Aorta (tissue), 5 donors: ENCODE measurements around the gene LBX1. TPM values are rescaled to one million over a fixed set of nuclear protein-coding genes. Genes with fewer than 3 reads are reported as not detected.
A peak's percentile ranks its signal among the peaks of the same experiment; 100 is the strongest.

Experiments
- ATAC-seq: fragments of 200-7000 bp; cut with Tn5 transposase; one replicate; pipeline ENCODE4 v1.9.1; 2022; ENCODE audit warnings: moderate library complexity; ENCODE audit not compliant: low FRiP score
- DNase-seq, 2 donors: peaks; one replicate each; pipeline ENCODE4 v3.0.0-alpha.2; 2020
- H3K27ac ChIP-seq, 2 donors: one replicate each; pipeline ENCODE4 v1.5.1; 2013; ENCODE audit warnings: low read length in 2 of 2, mild to moderate bottlenecking in 2 of 2, moderate library complexity in 2 of 2, control low read depth in 1 of 2, inconsistent platforms in 1 of 2, low read depth in 1 of 2
- H3K27me3 ChIP-seq, 2 donors: one replicate each; pipeline ENCODE4 v1.6.1; 2013; ENCODE audit warnings: control low read depth in 1 of 2, low read length in 1 of 2, mild to moderate bottlenecking in 1 of 2, moderate library complexity in 1 of 2; ENCODE audit not compliant: insufficient read depth in 2 of 2, control insufficient read depth in 1 of 2
- H3K36me3 ChIP-seq, 2 donors: one replicate each; pipeline ENCODE4 v1.6.1; 2013; ENCODE audit warnings: control low read depth in 1 of 2, low read length in 1 of 2, mild to moderate bottlenecking in 1 of 2; ENCODE audit not compliant: insufficient read depth in 2 of 2, control insufficient read depth in 1 of 2
- H3K4me1 ChIP-seq, 2 donors: one replicate each; pipeline ENCODE4 v1.6.1; 2013; ENCODE audit warnings: low read length in 2 of 2, control low read depth in 1 of 2, mild to moderate bottlenecking in 1 of 2, moderate library complexity in 1 of 2; ENCODE audit not compliant: insufficient read depth in 2 of 2, control insufficient read depth in 1 of 2
- H3K4me3 ChIP-seq, 2 donors: one replicate each; pipeline ENCODE4 v1.5.1; 2013; ENCODE audit warnings: low read length in 2 of 2, control low read depth in 1 of 2, mild to moderate bottlenecking in 1 of 2
- H3K9me3 ChIP-seq: one replicate; pipeline ENCODE4 v1.6.1; 2013; ENCODE audit warnings: mild to moderate bottlenecking, low read length; ENCODE audit not compliant: control insufficient read depth
- WGBS, 2 donors: extraction: QIAGEN DNeasy Blood & Tissue Kit; methylation state at CpG; one replicate each; pipeline ENCODE4 v1.1.7; 2013; 5-methylcytosine and 5-hydroxymethylcytosine counted together
- intact Hi-C, 2 donors: fragments of 100-400 bp; cut with DNase I; formaldehyde crosslinking; loops; one replicate each; pipeline versions ENCODE4 v1.14.2 to v1.15.0; 2022
- long read RNA-seq, 2 donors: library from polyadenylated mRNA; unstranded; transcript quantifications; one replicate each; pipeline ENCODE4 v2.0.0, GENCODE V29; 2020 to 2021
- polyA plus RNA-seq, 2 donors: library from polyadenylated mRNA; stranded (reverse); fragments of 200-250 nt; gene quantifications; one replicate each; pipeline ENCODE4 v1.2.3, GENCODE V29; 2013
- total RNA-seq, 2 donors: library from RNA; stranded (reverse); fragmentation: NEBNext Ultra II Directional; extraction: Animal tissue kit (Norgen Biotek cat#: 25700); gene quantifications; one replicate each; pipeline ENCODE4 v1.2.1, GENCODE V29; 2021
- donor health status: healthy with polysubstance abuse.
- donor health status: Bipolar disorder and iron deficiency.
- donor health status: DM: no; HTN: no; CAD: no.
- donor health status: DM: no; HTN: no; CAD: no.
- donor health status: DM: yes; HTN: yes; CAD: no.

LBX1 gene
- total RNA-seq (not detected), polyA plus RNA-seq (not detected)
- long read RNA-seq, donor 1: 0 reads
- long read RNA-seq, donor 2: 0 reads

GRCh38 chr10:101229266-101230182, at the start of gene LBX1:
Gene LBX1 (minus strand): TSS chr10:101229463. CDS start chr10:101228815, 648 bp downstream.
- 2 to 3% methylated on average over 63 of the region's 63 CpGs for WGBS, 2 donors
- no peaks in the 10 kb centered on the region for H3K4me1 ChIP-seq
- H3K27ac ChIP-seq: no peak within 1 kb of the TSS
- DNase-seq (no peak), ATAC-seq (no peak)
- intact Hi-C loops: no loop called here
- H3K9me3 ChIP-seq: no peaks in the 10 kb centered on the region
- no peak within 1 kb of the TSS for H3K4me3 ChIP-seq
- H3K27me3 ChIP-seq: no peaks in the 10 kb centered on the region
- no peaks in the 10 kb centered on the region for H3K36me3 ChIP-seq

DNA sequence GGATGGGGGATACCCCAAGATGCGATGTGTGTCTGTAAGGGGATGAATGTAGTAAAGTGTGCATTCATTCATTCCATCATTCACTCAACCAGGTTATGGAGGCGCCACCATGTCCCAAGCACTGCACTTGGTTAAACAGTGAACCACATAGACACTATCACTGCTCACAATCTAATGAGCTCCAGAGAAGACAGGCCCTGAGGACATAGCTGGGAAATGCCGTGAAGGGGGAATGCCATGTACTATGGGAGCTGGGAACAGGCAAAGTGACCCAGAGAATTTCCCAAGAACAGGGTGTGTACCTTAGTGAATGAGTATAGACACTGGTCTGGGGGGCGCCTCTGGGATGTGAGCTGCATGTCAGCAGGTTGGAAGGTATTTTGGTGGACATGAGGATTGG, 44.5 kb upstream of the LBX1 start:
- ATAC-seq (no peak), DNase-seq (no peak)
- H3K4me3 ChIP-seq: no peak overlapping the region
- H3K36me3 ChIP-seq: no peaks in the 10 kb centered on the region
- no peaks in the 10 kb centered on the region for H3K27me3 ChIP-seq
- intact Hi-C loops: loop anchor here (5.0 to 10.0 kb wide), 4 partner anchors 171 to 299 kb away; no protein-coding TSS in a partner anchor
- H3K9me3 ChIP-seq: no peaks in the 10 kb centered on the region
- 85 to 88% methylated on average over 4 of the region's 4 CpGs for WGBS, 2 donors
- H3K4me1 ChIP-seq: no peaks in the 10 kb centered on the region
- no peak overlapping the region for H3K27ac ChIP-seq

DNA sequence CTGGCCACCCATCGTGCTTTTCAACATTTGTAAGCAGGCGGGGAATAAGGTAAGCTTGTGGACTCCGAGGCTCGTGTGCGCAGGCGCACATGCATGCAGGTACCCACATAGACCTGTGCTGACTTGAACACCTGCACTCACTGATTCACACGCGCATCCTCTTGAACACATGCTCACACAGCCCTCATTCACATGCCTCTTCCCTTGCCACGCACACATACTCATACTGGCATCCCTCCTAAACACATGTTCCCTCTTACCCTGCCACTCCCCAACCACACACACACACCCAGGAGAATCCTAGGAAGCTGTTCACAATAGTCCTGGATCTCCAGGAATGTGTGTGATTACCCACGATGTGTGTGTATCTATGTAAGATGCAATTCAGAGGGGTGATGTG, 44.1 kb upstream of the LBX1 start:
- Histone ChIP-seq H3K27me3 (no peaks in the 10 kb centered on the region), H3K4me3 (no peak overlapping the region), H3K4me1 (no peaks in the 10 kb centered on the region), H3K36me3 (no peaks in the 10 kb centered on the region), H3K27ac (no peak overlapping the region), H3K9me3 (no peaks in the 10 kb centered on the region)
- intact Hi-C loops: loop anchor here (5.0 to 10.0 kb wide), 4 partner anchors 171 to 299 kb away; no protein-coding TSS in a partner anchor
- WGBS, 2 donors: 87 to 90% methylated on average over 10 of the region's 10 CpGs
- ATAC-seq: no peak
- DNase-seq: no peak

GRCh38 chr10:101272229-101272868, 43.1 kb upstream of the LBX1 start:
- no peak overlapping the region for H3K27ac ChIP-seq
- no peaks in the 10 kb centered on the region for H3K9me3 ChIP-seq
- WGBS, 2 donors: 39 to 40% methylated on average over 13 of the region's 13 CpGs
- no peaks in the 10 kb centered on the region for H3K4me1 ChIP-seq
- H3K4me3 ChIP-seq: no peak overlapping the region
- no peaks in the 10 kb centered on the region for H3K36me3 ChIP-seq
- no peaks in the 10 kb centered on the region for H3K27me3 ChIP-seq
- DNase-seq: peak in 1 of 2 donors; percentile 67
- intact Hi-C loops: loop anchor here (5.0 to 10.0 kb wide), 4 partner anchors 172 to 300 kb away; no protein-coding TSS in a partner anchor
- peak; percentile 63 for ATAC-seq

GRCh38 chr10:101270763-101271162, 41.5 kb upstream of the LBX1 start:
- DNase-seq: no peak
- no peaks in the 10 kb centered on the region for H3K9me3 ChIP-seq
- H3K27ac ChIP-seq: no peak overlapping the region
- no peaks in the 10 kb centered on the region for H3K27me3 ChIP-seq
- no peaks in the 10 kb centered on the region for H3K4me1 ChIP-seq
- no peaks in the 10 kb centered on the region for H3K36me3 ChIP-seq
- 75 to 76% methylated on average over 3 of the region's 3 CpGs for WGBS, 2 donors
- no peak for ATAC-seq
- no peak overlapping the region for H3K4me3 ChIP-seq
- intact Hi-C loops: loop anchor here (5.0 to 10.0 kb wide), 4 partner anchors 174 to 302 kb away; no protein-coding TSS in a partner anchor

GRCh38 chr10:101267776-101268175, 38.5 kb upstream of the LBX1 start:
- no peak overlapping the region for H3K4me3 ChIP-seq
- H3K4me1 ChIP-seq: no peaks in the 10 kb centered on the region
- DNase-seq: no peak
- H3K36me3 ChIP-seq: no peaks in the 10 kb centered on the region
- intact Hi-C loops: no loop called here
- no peaks in the 10 kb centered on the region for H3K27me3 ChIP-seq
- H3K27ac ChIP-seq: no peak overlapping the region
- no peak for ATAC-seq
- WGBS, 2 donors: 84 to 87% methylated on average over 4 of the region's 4 CpGs
- no peaks in the 10 kb centered on the region for H3K9me3 ChIP-seq

DNA sequence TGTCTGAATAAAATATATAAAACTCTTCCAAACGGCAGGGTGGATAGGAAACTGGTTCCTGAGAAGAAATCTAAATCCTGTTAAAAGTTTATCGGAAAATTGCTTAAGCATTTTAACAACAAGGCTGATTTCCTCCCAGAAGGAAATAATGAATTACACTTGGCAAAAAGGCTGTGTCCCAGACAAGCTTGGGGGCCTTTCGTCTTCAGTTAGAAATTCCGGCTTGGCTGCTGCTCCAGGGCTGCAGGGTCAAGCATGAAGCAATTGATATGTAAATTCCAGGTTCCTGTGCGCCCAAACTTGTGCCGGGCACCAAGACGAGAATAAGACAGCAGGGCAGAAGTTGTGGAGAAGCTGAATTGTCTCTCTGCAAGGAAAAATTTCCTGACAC, 38.0 kb upstream of the LBX1 start:
- H3K27ac ChIP-seq: no peak overlapping the region
- no peak for ATAC-seq
- H3K36me3 ChIP-seq: no peaks in the 10 kb centered on the region
- WGBS, 2 donors: 76 to 81% methylated on average over 7 of the region's 7 CpGs
- no peaks in the 10 kb centered on the region for H3K27me3 ChIP-seq
- H3K9me3 ChIP-seq: no peaks in the 10 kb centered on the region
- no peak overlapping the region for H3K4me3 ChIP-seq
- H3K4me1 ChIP-seq: no peaks in the 10 kb centered on the region
- DNase-seq: no peak
- intact Hi-C loops: no loop called here

- H3K36me3 ChIP-seq: no peaks in the 10 kb centered on the region
- H3K27me3 ChIP-seq: no peaks in the 10 kb centered on the region
- H3K4me1 ChIP-seq: no peaks in the 10 kb centered on the region
- ATAC-seq (no peak), DNase-seq (no peak)
- H3K9me3 ChIP-seq: no peaks in the 10 kb centered on the region
- intact Hi-C loops: no loop called here
- H3K4me3 ChIP-seq: no peak overlapping the region
- H3K27ac ChIP-seq: no peak overlapping the region
- WGBS, 2 donors: 77 to 79% methylated on average over 13 of the region's 13 CpGs
Observed at GRCh38 chr10:101266381-101267289, 37.4 kb upstream of the LBX1 start.
